A673 (cell line): ENCODE measurements around the gene B9D1.

Experiments
- EZH2 ChIP-seq: fragments of 200-600 bp; sonication (generic); IDR thresholded peaks from 2 replicates; pipeline ENCODE4 v1.6.1; 2017; ENCODE audit warnings: borderline replicate concordance, low read depth, mild to moderate bottlenecking, mixed read lengths, antibody characterized with exemption, low read length; ENCODE audit not compliant: poor library complexity, severe bottlenecking
- TF ChIP-seq, protein P1 (sequence below): fragments of 300-800, 200-600 bp; sonication (generic); conservative IDR thresholded peaks from 2 replicates; pipeline ENCODE4 v1.5.1; 2017; ENCODE audit warnings: low read depth, mild to moderate bottlenecking, antibody characterized with exemption, low read length, moderate library complexity, mixed read lengths

DNA sequence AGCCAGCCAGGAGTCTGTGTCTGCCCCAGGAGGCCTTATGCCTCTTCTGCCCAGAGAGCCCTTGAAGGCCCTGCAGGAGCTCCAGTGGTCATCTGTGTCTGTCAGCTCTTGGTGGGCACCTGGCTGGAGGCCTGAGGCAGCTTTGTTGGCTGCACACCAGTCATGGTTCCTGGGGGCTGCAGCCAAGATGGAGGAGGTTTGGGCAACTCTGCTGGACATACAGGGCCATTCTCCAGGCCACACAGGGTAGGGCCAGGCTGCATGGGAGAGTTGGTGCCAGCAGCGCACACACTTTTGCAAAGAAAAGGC lies 29.4 kb downstream of the B9D1 start:
- TF ChIP-seq, protein P1, sequence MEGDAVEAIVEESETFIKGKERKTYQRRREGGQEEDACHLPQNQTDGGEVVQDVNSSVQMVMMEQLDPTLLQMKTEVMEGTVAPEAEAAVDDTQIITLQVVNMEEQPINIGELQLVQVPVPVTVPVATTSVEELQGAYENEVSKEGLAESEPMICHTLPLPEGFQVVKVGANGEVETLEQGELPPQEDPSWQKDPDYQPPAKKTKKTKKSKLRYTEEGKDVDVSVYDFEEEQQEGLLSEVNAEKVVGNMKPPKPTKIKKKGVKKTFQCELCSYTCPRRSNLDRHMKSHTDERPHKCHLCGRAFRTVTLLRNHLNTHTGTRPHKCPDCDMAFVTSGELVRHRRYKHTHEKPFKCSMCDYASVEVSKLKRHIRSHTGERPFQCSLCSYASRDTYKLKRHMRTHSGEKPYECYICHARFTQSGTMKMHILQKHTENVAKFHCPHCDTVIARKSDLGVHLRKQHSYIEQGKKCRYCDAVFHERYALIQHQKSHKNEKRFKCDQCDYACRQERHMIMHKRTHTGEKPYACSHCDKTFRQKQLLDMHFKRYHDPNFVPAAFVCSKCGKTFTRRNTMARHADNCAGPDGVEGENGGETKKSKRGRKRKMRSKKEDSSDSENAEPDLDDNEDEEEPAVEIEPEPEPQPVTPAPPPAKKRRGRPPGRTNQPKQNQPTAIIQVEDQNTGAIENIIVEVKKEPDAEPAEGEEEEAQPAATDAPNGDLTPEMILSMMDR = no peak
- no peak for TF ChIP-seq EZH2
